NAMALWA (cell line): ENCODE measurements around the gene EI24.

ENCODE experiments used
- DNase-seq: peaks from one replicate; pipeline ENCODE4 v3.0.0-alpha.2; 2015; ENCODE audit warnings: low spot score

Gene EI24

DNA sequence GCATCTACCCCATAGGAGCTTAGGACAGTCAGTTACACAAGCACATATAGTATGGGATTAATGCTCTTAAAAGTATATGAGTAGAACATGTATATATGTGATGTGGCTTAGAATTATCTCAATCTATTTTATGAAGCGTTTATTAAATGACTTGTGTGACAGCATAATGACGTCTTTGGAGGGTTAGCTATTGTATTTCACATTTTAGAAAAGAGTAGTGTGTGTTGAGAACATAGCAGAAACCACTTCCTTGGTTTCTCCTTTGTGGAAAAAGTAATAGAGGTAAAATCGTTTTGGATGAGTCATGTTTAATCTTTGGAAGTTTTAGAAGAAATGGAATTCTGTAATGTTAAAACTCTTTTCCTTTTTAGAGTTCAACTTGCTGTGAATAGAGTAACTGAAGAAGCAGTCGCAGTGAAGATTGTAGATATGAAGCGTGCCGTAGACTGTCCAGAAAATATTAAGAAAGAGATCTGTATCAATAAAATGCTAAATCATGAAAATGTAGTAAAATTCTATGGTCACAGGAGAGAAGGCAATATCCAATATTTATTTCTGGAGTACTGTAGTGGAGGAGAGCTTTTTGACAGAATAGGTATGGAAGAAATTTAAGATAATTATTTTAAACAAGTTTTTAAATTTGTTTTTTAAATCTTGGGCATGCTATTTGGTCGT lies 58.1 kb downstream of the EI24 start:
- no peak for DNase-seq
